Astrocyte (in vitro differentiated cells and primary cell): ENCODE measurements around the gene LRIT3. TPM values are rescaled to one million over a fixed set of nuclear protein-coding genes. Genes with fewer than 3 reads are reported as not detected.

Source experiments
- DNase-seq: peaks from one replicate; pipeline ENCODE4 v3.0.0-alpha.2; 2010; ENCODE audit warnings: low read depth
- FAIRE-seq: peaks from 2 replicates; lab custom pipeline; 2011; peaks lifted over from hg19 to GRCh38; lab: Jason Lieb, UNC
- H2AFZ ChIP-seq: 2 replicates; pipeline ENCODE4 v1.6.0; 2012; ENCODE audit warnings: low read depth, low read length, inconsistent platforms
- H3K27ac ChIP-seq: 2 replicates; pipeline ENCODE4 v1.5.1; 2011; ENCODE audit warnings: low read depth, low read length, inconsistent platforms
- H3K27me3 ChIP-seq: 2 replicates; pipeline ENCODE4 v1.6.0; 2011; ENCODE audit warnings: low read length, inconsistent platforms; ENCODE audit not compliant: insufficient read depth
- H3K36me3 ChIP-seq: 2 replicates; pipeline ENCODE4 v1.5.1; 2011; ENCODE audit warnings: low read length, inconsistent platforms; ENCODE audit not compliant: insufficient read depth
- H3K4me1 ChIP-seq: 2 replicates; pipeline ENCODE4 v1.5.1; 2011; ENCODE audit warnings: low read length, inconsistent platforms; ENCODE audit not compliant: insufficient read depth
- H3K4me2 ChIP-seq: 2 replicates; pipeline ENCODE4 v1.6.0; 2012; ENCODE audit warnings: low read length, inconsistent platforms
- H3K4me3 ChIP-seq: 2 replicates; pipeline ENCODE4 v1.5.1; 2011; ENCODE audit warnings: low read depth, mild to moderate bottlenecking, low read length, inconsistent platforms; ENCODE audit not compliant: insufficient read depth
- H3K79me2 ChIP-seq: 2 replicates; pipeline ENCODE4 v1.6.0; 2012; ENCODE audit warnings: mild to moderate bottlenecking, low read length, inconsistent platforms; ENCODE audit not compliant: insufficient read depth
- H3K9ac ChIP-seq: 2 replicates; pipeline ENCODE4 v1.6.0; 2012; ENCODE audit warnings: mild to moderate bottlenecking, low read length, inconsistent platforms
- H3K9me3 ChIP-seq: 2 replicates; pipeline ENCODE4 v1.5.1; 2012; ENCODE audit warnings: low read depth, mild to moderate bottlenecking, low read length, inconsistent platforms; ENCODE audit not compliant: insufficient read depth
- H4K20me1 ChIP-seq: 2 replicates; pipeline ENCODE4 v1.6.0; 2012; ENCODE audit warnings: low read length, inconsistent platforms; ENCODE audit not compliant: insufficient read depth
- H3K27ac Mint-ChIP-seq: one replicate; pipeline ENCODE4 v1.8.0; 2021; ENCODE audit warnings: mild to moderate bottlenecking, mixed read lengths; ENCODE audit not compliant: unreplicated experiment
- H3K27me3 Mint-ChIP-seq: one replicate; pipeline ENCODE4 v1.8.0; 2021; ENCODE audit warnings: low read depth, mixed read lengths; ENCODE audit not compliant: unreplicated experiment
- H3K36me3 Mint-ChIP-seq: one replicate; pipeline ENCODE4 v1.8.0; 2021; ENCODE audit warnings: low read depth, mixed read lengths; ENCODE audit not compliant: unreplicated experiment
- H3K4me1 Mint-ChIP-seq: one replicate; pipeline ENCODE4 v1.8.0; 2021; ENCODE audit warnings: low read depth, mixed read lengths; ENCODE audit not compliant: unreplicated experiment
- H3K4me3 Mint-ChIP-seq: one replicate; pipeline ENCODE4 v1.8.0; 2021; ENCODE audit warnings: mild to moderate bottlenecking, moderate library complexity, mixed read lengths; ENCODE audit not compliant: unreplicated experiment
- H3K9me3 Mint-ChIP-seq: one replicate; pipeline ENCODE4 v1.8.0; 2021; ENCODE audit warnings: mild to moderate bottlenecking, mixed read lengths; ENCODE audit not compliant: unreplicated experiment
- CTCF ChIP-seq: IDR thresholded peaks from 2 replicates; pipeline ENCODE4 v1.5.1; 2011; ENCODE audit warnings: low read depth, mild to moderate bottlenecking, inconsistent platforms, low read length, moderate library complexity; ENCODE audit not compliant: insufficient read depth
- EZH2 ChIP-seq: IDR thresholded peaks from 2 replicates; pipeline ENCODE4 v1.6.1; 2012; ENCODE audit warnings: mild to moderate bottlenecking, low read length, inconsistent platforms; ENCODE audit not compliant: insufficient read depth
- total RNA-seq: library from RNA; stranded (reverse); gene quantifications from 2 replicates; pipeline ENCODE4 v1.2.1, GENCODE V29; 2021

Gene LRIT3
- total RNA-seq, 1 donor from 2014 or later: 0.11 TPM

- Histone ChIP-seq H2AFZ (no peak overlapping the region), H3K9ac (no peak overlapping the region), H3K27ac (no peak overlapping the region), H3K4me3 (no peak overlapping the region), H3K27me3 (no peaks in the 10 kb centered on the region), H3K36me3 (no peaks in the 10 kb centered on the region), H3K4me2 (no peak overlapping the region), H3K4me1 (no peaks in the 10 kb centered on the region), H4K20me1 (no peaks in the 10 kb centered on the region), H3K79me2 (no peaks in the 10 kb centered on the region), H3K9me3 (no peaks in the 10 kb centered on the region)
- TF ChIP-seq CTCF (no peak), EZH2 (no peak)
- Mint-ChIP-seq H3K36me3 (no peaks in the 10 kb centered on the region), H3K27ac (no peak overlapping the region), H3K27me3 (no peaks in the 10 kb centered on the region), H3K4me3 (no peak overlapping the region), H3K9me3 (no peaks in the 10 kb centered on the region), H3K4me1 (no peaks in the 10 kb centered on the region)
- DNase-seq: no peak
- FAIRE-seq: no peak
These were observed 39.2 kb downstream of the LRIT3 start for GRCh38 chr4:109887071-109887470.

- no peak overlapping the region for H2AFZ ChIP-seq
These were observed 42.2 kb downstream of the LRIT3 start for GRCh38 chr4:109890076-109890475.

More at GRCh38 chr4:109890076-109890475, 42.2 kb downstream of the LRIT3 start:
- no peaks in the 10 kb centered on the region for H3K4me1 ChIP-seq
- DNase-seq (no peak), FAIRE-seq (no peak)
- H3K79me2 ChIP-seq: no peaks in the 10 kb centered on the region
- no peaks in the 10 kb centered on the region for H3K9me3 ChIP-seq
- TF ChIP-seq EZH2 (no peak), CTCF (no peak)
- H3K27ac Mint-ChIP-seq: no peak overlapping the region
- no peaks in the 10 kb centered on the region for H3K36me3 Mint-ChIP-seq
- no peaks in the 10 kb centered on the region for H3K27me3 ChIP-seq
- H3K4me1 Mint-ChIP-seq: no peaks in the 10 kb centered on the region
- H3K9me3 Mint-ChIP-seq: no peaks in the 10 kb centered on the region
- no peak overlapping the region for H3K4me3 ChIP-seq
- no peak overlapping the region for H3K27ac ChIP-seq
- H3K4me2 ChIP-seq: no peak overlapping the region
- H4K20me1 ChIP-seq: no peaks in the 10 kb centered on the region
- no peak overlapping the region for H3K4me3 Mint-ChIP-seq
- H3K36me3 ChIP-seq: no peaks in the 10 kb centered on the region
- no peaks in the 10 kb centered on the region for H3K27me3 Mint-ChIP-seq
- no peak overlapping the region for H3K9ac ChIP-seq
